A673 (cell line): ENCODE results near the gene KCNH8. TPM values are rescaled to one million over a fixed set of nuclear protein-coding genes. Genes with fewer than 3 reads are reported as not detected.

Source experiments
- BruUV-seq: library from RNA; stranded (reverse); fragments of 400-500 nt; replicated peaks from 2 replicates; lab custom pipeline; 2021; lab: Mats Ljungman, UMichigan
- CTCF ChIA-PET: fragments of 300-600 bp; sonication (Branson Sonifier 250); formaldehyde crosslinking; loops from one replicate; lab custom pipeline; 2022; ENCODE audit warnings: antibody characterized with exemption; lab: Charles Lee
- POLR2A ChIA-PET: fragments of 300-600 bp; sonication (Branson Sonifier 250); formaldehyde crosslinking; loops from one replicate; lab custom pipeline; 2022; ENCODE audit warnings: antibody characterized with exemption; ENCODE audit not compliant: low non-redundant PET; lab: Charles Lee
- DNase-seq: peaks from one replicate; pipeline ENCODE4 v3.0.0-alpha.2; 2015; ENCODE audit warnings: low spot score
- H3K27ac ChIP-seq: fragments of 200-600 bp; sonication (generic); 2 replicates; pipeline ENCODE4 v1.5.1; 2016; ENCODE audit warnings: mixed run types, low read depth, mild to moderate bottlenecking, mixed read lengths, antibody characterized with exemption, low read length; ENCODE audit not compliant: poor library complexity, severe bottlenecking
- H3K27me3 ChIP-seq: fragments of 200-600 bp; sonication (generic); replicated peaks from 2 replicates; pipeline ENCODE4 v1.6.1; 2017; ENCODE audit warnings: mixed run types, low read depth, mild to moderate bottlenecking, mixed read lengths, antibody characterized with exemption, low read length; ENCODE audit not compliant: insufficient read depth, poor library complexity
- H3K36me3 ChIP-seq: fragments of 200-600 bp; sonication (generic); 2 replicates; pipeline ENCODE4 v1.6.1; 2016; ENCODE audit warnings: mixed run types, mild to moderate bottlenecking, mixed read lengths, antibody characterized with exemption, low read length; ENCODE audit not compliant: insufficient read depth, poor library complexity, severe bottlenecking
- H3K4me1 ChIP-seq: fragments of 200-600 bp; sonication (generic); 2 replicates; pipeline ENCODE4 v1.6.1; 2017; ENCODE audit warnings: mixed run types, mild to moderate bottlenecking, mixed read lengths, antibody characterized with exemption, low read length; ENCODE audit not compliant: insufficient read depth, poor library complexity, severe bottlenecking
- H3K4me3 ChIP-seq: fragments of 200-600 bp; sonication (generic); 2 replicates; pipeline ENCODE4 v1.5.1; 2016; ENCODE audit warnings: low read depth, mixed run types, mild to moderate bottlenecking, mixed read lengths, low read length; ENCODE audit not compliant: poor library complexity, severe bottlenecking
- H3K9me3 ChIP-seq: fragments of 200-600 bp; sonication (generic); 2 replicates; pipeline ENCODE4 v1.6.1; 2016; ENCODE audit warnings: mixed run types, low read depth, mild to moderate bottlenecking, mixed read lengths, antibody characterized with exemption, low read length; ENCODE audit not compliant: poor library complexity, severe bottlenecking
- CTCF ChIP-seq: fragments of 300-800, 200-600 bp; sonication (generic); conservative IDR thresholded peaks from 2 replicates; pipeline ENCODE4 v1.5.1; 2017; ENCODE audit warnings: low read depth, mild to moderate bottlenecking, antibody characterized with exemption, low read length, moderate library complexity, mixed read lengths
- EZH2 ChIP-seq: fragments of 200-600 bp; sonication (generic); IDR thresholded peaks from 2 replicates; pipeline ENCODE4 v1.6.1; 2017; ENCODE audit warnings: borderline replicate concordance, low read depth, mild to moderate bottlenecking, mixed read lengths, antibody characterized with exemption, low read length; ENCODE audit not compliant: poor library complexity, severe bottlenecking
- intact Hi-C: fragments of 100-400 bp; cut with micrococcal nuclease; formaldehyde crosslinking; loops from one replicate; pipeline ENCODE4 v1.10.0; 2022; ENCODE audit not compliant: unreplicated experiment
- total RNA-seq: library from RNA; stranded (reverse); gene quantifications from 2 replicates; pipeline ENCODE4 v1.2.3, GENCODE V29; 2021

Gene KCNH8
- total RNA-seq, 1 experiment from 2014 or later: not detected

- BruUV-seq: no TSS peak
- H3K36me3 ChIP-seq: no peaks in the 10 kb centered on the region
- POLR2A ChIA-PET: no interaction called here
These were observed 32.1 kb upstream of the KCNH8 start for GRCh38 chr3:19116239-19116638.

GRCh38 chr3:19124752-19125151, 23.6 kb upstream of the KCNH8 start:
- H3K4me1 ChIP-seq: no peaks in the 10 kb centered on the region
- CTCF ChIA-PET: interaction anchor here (0.5 kb wide), 1 partner anchor 799 kb away, joined by 4 read pairs; no protein-coding TSS in a partner anchor
- no peak for TF ChIP-seq CTCF
- TF ChIP-seq EZH2: no peak
- no peak overlapping the region for H3K4me3 ChIP-seq
- H3K27me3 ChIP-seq: no peaks in the 10 kb centered on the region
- H3K36me3 ChIP-seq: no peaks in the 10 kb centered on the region
- H3K27ac ChIP-seq: no peak overlapping the region
- DNase-seq: no peak
- intact Hi-C loops: no loop called here
- POLR2A ChIA-PET: no interaction called here
- H3K9me3 ChIP-seq: no peaks in the 10 kb centered on the region
- no TSS peak for BruUV-seq

More at GRCh38 chr3:19116239-19116638, 32.1 kb upstream of the KCNH8 start:
- Histone ChIP-seq H3K4me1 (no peaks in the 10 kb centered on the region), H3K9me3 (no peaks in the 10 kb centered on the region), H3K27me3 (no peaks in the 10 kb centered on the region), H3K27ac (no peak overlapping the region), H3K4me3 (no peak overlapping the region)
- TF ChIP-seq CTCF: no peak
- no peak for TF ChIP-seq EZH2
- DNase-seq: no peak
- CTCF ChIA-PET: no interaction called here
- intact Hi-C loops: no loop called here

- CTCF ChIA-PET: no interaction called here
- no peaks in the 10 kb centered on the region for H3K36me3 ChIP-seq
These were observed 8.4 kb upstream of the KCNH8 start for GRCh38 chr3:19139863-19140262.

More at GRCh38 chr3:19139863-19140262, 8.4 kb upstream of the KCNH8 start:
- Histone ChIP-seq H3K4me3 (no peak overlapping the region), H3K27me3 (no peaks in the 10 kb centered on the region), H3K27ac (no peak overlapping the region), H3K9me3 (no peaks in the 10 kb centered on the region), H3K4me1 (no peaks in the 10 kb centered on the region)
- no TSS peak for BruUV-seq
- TF ChIP-seq EZH2 (no peak), CTCF (no peak)
- intact Hi-C loops: no loop called here
- POLR2A ChIA-PET: no interaction called here
- no peak for DNase-seq
